ACC112 (cell line): ENCODE results near the gene DOK6.

Experiments
- H2AFZ ChIP-seq: fragments of 200-600 bp; sonication (generic); one replicate; pipeline ENCODE4 v1.6.0; 2017; ENCODE audit warnings: antibody characterized with exemption, low read length; ENCODE audit not compliant: unreplicated experiment
- H3K27ac ChIP-seq: fragments of 200-600 bp; sonication (generic); 2 replicates; pipeline ENCODE4 v1.5.1; 2014; ENCODE audit warnings: low read depth, mild to moderate bottlenecking, antibody characterized with exemption, low read length, moderate library complexity
- H3K27me3 ChIP-seq: fragments of 200-600 bp; sonication (generic); 2 replicates; pipeline ENCODE4 v1.6.1; 2014; ENCODE audit warnings: mild to moderate bottlenecking, antibody characterized with exemption, low read length, moderate library complexity, mixed read lengths; ENCODE audit not compliant: insufficient read depth
- H3K36me3 ChIP-seq: fragments of 200-600 bp; sonication (generic); 2 replicates; pipeline ENCODE4 v1.6.1; 2016; ENCODE audit warnings: mild to moderate bottlenecking, antibody characterized with exemption, low read length, moderate library complexity, mixed read lengths; ENCODE audit not compliant: insufficient read depth
- H3K4me1 ChIP-seq: fragments of 200-600 bp; sonication (generic); one replicate; pipeline ENCODE4 v1.6.1; 2016; ENCODE audit warnings: low read length, mixed read lengths; ENCODE audit not compliant: insufficient read depth, unreplicated experiment, control insufficient read depth
- H3K4me3 ChIP-seq: fragments of 200-600 bp; sonication (generic); 2 replicates; pipeline ENCODE4 v1.5.1; 2014; ENCODE audit warnings: mild to moderate bottlenecking, low read depth, low read length
- H3K79me2 ChIP-seq: fragments of 200-600 bp; sonication (generic); one replicate; pipeline ENCODE4 v1.6.0; 2016; ENCODE audit warnings: low read length; ENCODE audit not compliant: control insufficient read depth, unreplicated experiment, insufficient read depth

Gene DOK6

DNA sequence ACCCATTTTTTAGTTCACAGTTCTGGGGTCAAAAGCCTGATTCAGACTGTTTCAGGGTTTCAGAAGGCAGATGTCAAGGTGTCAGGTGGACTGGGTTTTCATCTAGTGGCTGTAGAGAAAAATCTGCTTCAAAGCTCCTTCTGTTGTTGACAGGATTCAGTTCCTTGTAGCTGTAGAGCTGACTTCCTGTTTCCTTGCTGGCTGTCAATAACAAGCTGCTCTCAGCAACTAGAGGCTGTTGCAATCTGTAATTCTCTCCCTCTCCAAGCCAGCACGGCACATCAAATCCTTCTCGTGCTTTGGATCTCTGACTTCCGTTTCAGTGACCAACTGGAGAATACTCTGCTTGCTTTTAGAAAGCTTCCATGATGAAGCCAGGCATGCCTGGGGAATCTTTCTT lies 179.4 kb downstream of the DOK6 start:
- Histone ChIP-seq H3K27ac (no peak overlapping the region), H3K4me3 (no peak overlapping the region), H3K36me3 (no peaks in the 10 kb centered on the region), H3K4me1 (no peaks in the 10 kb centered on the region), H3K79me2 (no peaks in the 10 kb centered on the region), H2AFZ (peak overlapping the region; percentile 44), H3K27me3 (no peaks in the 10 kb centered on the region)

GRCh38 chr18:69584429-69584828 lies 183.7 kb downstream of the DOK6 start:
- Histone ChIP-seq H3K79me2 (no peaks in the 10 kb centered on the region), H3K4me3 (no peak overlapping the region), H3K27me3 (no peaks in the 10 kb centered on the region), H2AFZ (no peak overlapping the region), H3K36me3 (no peaks in the 10 kb centered on the region), H3K27ac (no peak overlapping the region), H3K4me1 (no peaks in the 10 kb centered on the region)

- Histone ChIP-seq H2AFZ (no peak overlapping the region), H3K27me3 (no peaks in the 10 kb centered on the region)
Measured at GRCh38 chr18:69585696-69586095, 185.0 kb downstream of the DOK6 start.

GRCh38 chr18:69586537-69586936 lies 185.8 kb downstream of the DOK6 start:
- Histone ChIP-seq H3K4me3 (no peak overlapping the region), H2AFZ (no peak overlapping the region), H3K27me3 (no peaks in the 10 kb centered on the region), H3K27ac (no peak overlapping the region), H3K4me1 (no peaks in the 10 kb centered on the region), H3K79me2 (no peaks in the 10 kb centered on the region), H3K36me3 (no peaks in the 10 kb centered on the region)

More at GRCh38 chr18:69585696-69586095, 185.0 kb downstream of the DOK6 start:
- no peak overlapping the region for H3K27ac ChIP-seq
- H3K36me3 ChIP-seq: no peaks in the 10 kb centered on the region
- no peaks in the 10 kb centered on the region for H3K4me1 ChIP-seq
- H3K79me2 ChIP-seq: no peaks in the 10 kb centered on the region
- H3K4me3 ChIP-seq: no peak overlapping the region

- no peaks in the 10 kb centered on the region for H3K79me2 ChIP-seq
- no peak overlapping the region for H3K4me3 ChIP-seq
- H2AFZ ChIP-seq: no peak overlapping the region
- H3K27me3 ChIP-seq: no peaks in the 10 kb centered on the region
- no peaks in the 10 kb centered on the region for H3K36me3 ChIP-seq
- H3K4me1 ChIP-seq: no peaks in the 10 kb centered on the region
- H3K27ac ChIP-seq: no peak overlapping the region
Measured at GRCh38 chr18:69588301-69588700, 187.6 kb downstream of the DOK6 start.

GRCh38 chr18:69590150-69590549 lies 189.5 kb downstream of the DOK6 start:
- Histone ChIP-seq H3K4me1 (no peaks in the 10 kb centered on the region), H3K27me3 (no peaks in the 10 kb centered on the region), H3K27ac (no peak overlapping the region), H3K4me3 (no peak overlapping the region), H2AFZ (no peak overlapping the region), H3K79me2 (no peaks in the 10 kb centered on the region), H3K36me3 (no peaks in the 10 kb centered on the region)

- no peaks in the 10 kb centered on the region for H3K27me3 ChIP-seq
- H3K79me2 ChIP-seq: no peaks in the 10 kb centered on the region
- H3K36me3 ChIP-seq: no peaks in the 10 kb centered on the region
- no peak overlapping the region for H2AFZ ChIP-seq
- H3K27ac ChIP-seq: no peak overlapping the region
- no peak overlapping the region for H3K4me3 ChIP-seq
- no peaks in the 10 kb centered on the region for H3K4me1 ChIP-seq
Measured at GRCh38 chr18:69596345-69596744, 195.7 kb downstream of the DOK6 start.

GRCh38 chr18:69597561-69597960 lies 196.9 kb downstream of the DOK6 start:
- Histone ChIP-seq H3K36me3 (no peaks in the 10 kb centered on the region), H2AFZ (no peak overlapping the region), H3K4me3 (no peak overlapping the region), H3K27ac (no peak overlapping the region), H3K27me3 (no peaks in the 10 kb centered on the region), H3K79me2 (no peaks in the 10 kb centered on the region), H3K4me1 (no peaks in the 10 kb centered on the region)

DNA sequence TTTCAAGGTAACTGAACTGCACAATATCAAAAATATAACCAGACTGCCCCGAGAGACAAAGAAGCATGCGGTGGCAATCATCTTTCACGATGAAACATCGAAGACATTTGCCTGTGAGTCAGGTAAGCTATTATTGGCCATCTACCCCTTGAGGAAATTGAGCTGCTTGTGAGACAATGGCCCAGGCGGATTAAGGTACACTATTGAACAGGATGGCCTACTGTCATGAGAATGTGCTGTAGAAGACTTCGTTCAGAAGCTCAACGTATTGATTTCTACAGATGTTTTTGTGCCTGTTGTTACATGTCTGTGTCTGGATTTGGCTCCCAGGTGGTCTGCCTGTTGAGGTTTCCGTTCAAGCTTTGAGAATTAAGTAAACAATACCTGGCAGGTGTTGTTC lies 198.7 kb downstream of the DOK6 start:
- Histone ChIP-seq H3K27ac (no peak overlapping the region), H3K4me1 (no peaks in the 10 kb centered on the region), H3K36me3 (no peaks in the 10 kb centered on the region), H3K79me2 (no peaks in the 10 kb centered on the region), H3K27me3 (no peaks in the 10 kb centered on the region), H3K4me3 (no peak overlapping the region), H2AFZ (no peak overlapping the region)

DNA sequence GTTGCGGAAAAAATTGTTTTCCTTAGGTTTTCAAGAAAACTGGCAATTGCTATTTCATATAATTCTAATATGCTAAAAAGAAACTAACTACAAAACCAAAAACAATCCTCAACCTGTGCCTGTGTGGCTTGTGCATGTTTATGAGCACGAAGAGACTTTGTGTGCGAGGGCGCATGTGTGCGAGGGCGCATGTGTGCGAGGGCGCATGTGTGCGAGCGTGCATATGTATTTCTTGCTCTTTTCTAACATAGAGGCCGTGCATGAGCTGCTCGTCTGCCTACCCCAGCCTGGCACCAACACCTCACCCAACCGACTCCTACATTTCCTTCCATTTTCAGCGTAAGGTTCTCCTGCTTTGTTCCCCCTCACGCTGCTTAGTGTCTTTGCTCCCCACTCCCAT lies 211.6 kb downstream of the DOK6 start:
- Histone ChIP-seq H3K27ac (no peak overlapping the region), H2AFZ (no peak overlapping the region), H3K79me2 (no peaks in the 10 kb centered on the region), H3K27me3 (no peaks in the 10 kb centered on the region), H3K4me1 (no peaks in the 10 kb centered on the region), H3K36me3 (no peaks in the 10 kb centered on the region), H3K4me3 (no peak overlapping the region)

- H3K4me1 ChIP-seq: no peaks in the 10 kb centered on the region
- H2AFZ ChIP-seq: no peak overlapping the region
- H3K79me2 ChIP-seq: no peaks in the 10 kb centered on the region
- H3K4me3 ChIP-seq: no peak overlapping the region
- no peak overlapping the region for H3K27ac ChIP-seq
- H3K27me3 ChIP-seq: no peaks in the 10 kb centered on the region
- H3K36me3 ChIP-seq: no peaks in the 10 kb centered on the region
Measured at GRCh38 chr18:69616114-69616513, 215.4 kb downstream of the DOK6 start.
